GM21390 (cell line): ENCODE data around the gene FOXO3.

Experiments
- ATAC-seq: cut with Tn5 transposase; IDR thresholded peaks from one replicate; pipeline ENCODE4 v1.9.1; 2021; ENCODE audit not compliant: unreplicated experiment

FOXO3 gene

DNA sequence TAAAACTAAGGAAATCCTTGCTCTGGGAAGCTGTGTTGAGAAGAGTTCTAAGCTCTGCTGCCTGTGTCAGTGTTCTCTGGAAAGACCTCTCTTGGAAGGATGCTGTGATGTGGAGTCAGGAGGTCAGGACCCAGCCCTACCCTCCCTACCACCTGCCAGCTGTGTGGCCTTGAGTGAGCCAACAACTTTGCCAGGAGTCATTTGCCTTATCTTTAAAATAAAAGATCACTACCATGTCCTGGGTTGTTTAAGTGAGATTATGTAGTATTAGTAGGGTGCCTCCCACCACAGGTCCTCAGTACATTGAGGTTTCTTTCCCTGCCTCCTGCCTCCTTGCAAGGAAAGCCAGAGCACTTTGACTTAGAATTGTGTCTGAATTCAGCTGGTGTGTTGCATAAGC lies 64.9 kb downstream of the FOXO3 start:
- no peak for ATAC-seq

DNA sequence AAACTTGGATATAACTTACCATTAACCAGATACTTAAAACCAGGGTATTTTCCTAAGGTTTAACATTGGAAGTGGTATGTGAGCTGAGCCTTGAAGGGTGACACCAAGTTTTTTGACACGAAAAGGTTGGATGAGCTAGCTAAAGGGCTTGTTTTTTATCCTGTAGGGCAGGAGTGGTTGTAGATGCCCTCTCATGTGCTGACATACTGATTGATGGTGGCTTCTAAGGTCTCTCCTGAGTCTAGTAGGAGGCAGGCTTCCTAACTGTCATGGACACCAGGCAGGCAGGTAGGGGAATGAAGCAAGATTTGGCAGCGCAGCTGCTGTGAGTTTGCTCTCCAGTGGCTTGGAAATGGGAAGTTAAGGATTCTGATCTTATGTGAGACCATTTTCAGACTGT lies 66.1 kb downstream of the FOXO3 start:
- no peak for ATAC-seq

DNA sequence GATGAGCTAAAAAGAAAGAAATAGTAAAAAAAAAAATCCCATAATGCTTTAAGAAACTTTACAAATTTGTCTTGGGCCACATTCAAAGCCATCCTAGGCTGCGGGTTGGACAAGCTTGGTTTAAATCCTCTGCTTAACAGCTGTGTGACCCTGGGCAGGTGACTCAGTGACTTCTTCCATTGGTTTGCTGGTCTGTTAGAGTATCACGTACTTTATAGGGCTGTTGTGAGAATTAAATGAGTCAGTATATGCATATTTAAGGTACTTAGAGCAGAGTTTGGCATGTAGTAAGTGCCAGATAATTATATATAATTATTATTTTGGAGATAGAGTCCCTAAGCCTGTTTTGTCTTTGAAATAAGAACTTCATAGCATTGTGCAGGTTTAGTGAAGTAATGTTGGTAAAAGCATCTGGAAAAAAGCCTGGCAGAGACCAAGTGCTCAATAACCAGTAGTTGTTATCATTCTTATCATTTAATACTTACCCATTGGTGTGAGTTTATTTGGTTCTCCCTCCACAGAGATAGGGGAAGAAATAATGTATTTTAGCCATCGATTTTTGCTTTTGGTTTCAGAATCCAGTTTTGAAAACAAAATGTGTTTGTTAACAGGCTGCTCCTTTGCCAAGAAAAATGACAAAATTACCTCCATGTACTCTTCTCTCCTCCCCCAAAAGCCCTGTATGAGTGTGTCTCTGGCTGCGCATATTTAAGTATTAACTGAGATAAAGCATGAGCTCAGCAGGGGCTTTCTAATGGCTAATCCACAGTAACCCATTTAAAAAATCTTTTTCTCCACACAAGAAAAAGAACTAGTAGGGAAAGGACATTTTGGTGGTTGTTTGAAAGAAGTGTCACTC lies 67.2 kb downstream of the FOXO3 start:
- no peak for ATAC-seq

DNA sequence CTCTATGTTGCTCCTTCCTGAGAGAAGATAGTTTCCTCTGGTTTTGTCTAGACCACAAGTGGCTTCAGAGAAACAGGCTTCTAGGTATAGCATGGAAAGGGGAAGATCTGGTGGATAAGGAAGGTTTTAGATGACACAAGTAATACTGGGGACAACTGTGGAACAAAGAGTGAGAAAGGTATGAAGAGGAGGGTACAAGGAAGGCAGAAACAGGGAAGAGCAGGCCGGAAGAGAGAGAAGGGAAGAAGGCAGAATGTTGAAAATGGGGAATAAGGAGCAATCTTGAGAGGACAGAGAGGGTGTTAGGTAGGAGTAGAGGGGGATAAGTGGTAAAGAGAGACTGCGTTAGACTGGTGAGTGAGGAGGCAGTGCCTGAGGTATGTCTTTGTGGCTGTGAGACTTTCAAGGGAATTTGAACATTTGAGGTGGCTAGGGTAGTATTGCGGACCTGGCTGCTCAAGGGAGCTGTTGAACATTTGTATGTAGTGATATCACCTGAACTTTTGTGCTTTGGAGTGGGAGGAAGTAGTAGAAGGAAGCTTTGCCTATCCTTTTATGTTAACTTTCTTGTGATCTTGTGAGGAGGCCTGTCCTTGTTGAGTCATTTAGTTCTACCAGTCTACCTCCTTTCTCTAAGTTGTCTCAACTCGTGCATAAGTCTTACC lies 69.5 kb downstream of the FOXO3 start:
- no peak for ATAC-seq

DNA sequence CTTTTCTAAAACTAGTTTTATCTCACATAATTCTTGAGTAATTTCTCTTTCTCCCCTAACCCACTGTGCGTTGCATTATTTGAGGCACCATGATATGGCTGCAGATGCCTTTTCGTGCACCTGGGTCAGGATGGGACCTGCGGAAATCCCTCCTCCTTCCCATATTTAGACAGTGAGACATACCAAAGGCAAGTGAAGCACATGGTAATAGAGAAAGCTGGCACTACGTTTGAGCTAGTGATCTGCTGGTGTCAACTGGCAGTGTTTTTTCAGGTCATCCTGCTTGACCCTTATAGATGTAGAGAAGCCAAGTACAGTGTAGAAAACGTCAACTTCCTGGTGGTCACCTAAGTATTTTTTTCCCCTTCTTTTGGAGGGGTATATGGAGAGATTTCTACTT lies 71.7 kb downstream of the FOXO3 start:
- ATAC-seq, result no peak

DNA sequence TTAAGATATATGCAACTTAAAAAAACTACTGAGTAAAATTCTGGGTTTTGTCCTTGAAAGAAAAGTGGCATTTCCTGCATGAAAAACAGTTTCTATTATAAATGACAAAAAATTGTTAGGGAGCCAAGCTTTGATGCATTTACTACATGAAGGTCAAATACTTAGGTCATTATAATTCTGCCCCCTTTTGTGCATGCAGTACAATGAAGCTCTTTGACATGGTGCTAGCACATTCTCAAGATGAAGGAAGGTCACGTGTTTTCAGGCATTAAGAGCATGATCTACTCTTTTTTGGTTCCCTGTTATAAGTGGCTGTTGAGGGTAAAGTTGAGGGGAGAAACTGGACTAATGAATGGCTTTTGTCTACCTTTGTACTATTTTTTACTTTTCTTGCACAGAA lies 72.7 kb downstream of the FOXO3 start:
- no peak for ATAC-seq

DNA sequence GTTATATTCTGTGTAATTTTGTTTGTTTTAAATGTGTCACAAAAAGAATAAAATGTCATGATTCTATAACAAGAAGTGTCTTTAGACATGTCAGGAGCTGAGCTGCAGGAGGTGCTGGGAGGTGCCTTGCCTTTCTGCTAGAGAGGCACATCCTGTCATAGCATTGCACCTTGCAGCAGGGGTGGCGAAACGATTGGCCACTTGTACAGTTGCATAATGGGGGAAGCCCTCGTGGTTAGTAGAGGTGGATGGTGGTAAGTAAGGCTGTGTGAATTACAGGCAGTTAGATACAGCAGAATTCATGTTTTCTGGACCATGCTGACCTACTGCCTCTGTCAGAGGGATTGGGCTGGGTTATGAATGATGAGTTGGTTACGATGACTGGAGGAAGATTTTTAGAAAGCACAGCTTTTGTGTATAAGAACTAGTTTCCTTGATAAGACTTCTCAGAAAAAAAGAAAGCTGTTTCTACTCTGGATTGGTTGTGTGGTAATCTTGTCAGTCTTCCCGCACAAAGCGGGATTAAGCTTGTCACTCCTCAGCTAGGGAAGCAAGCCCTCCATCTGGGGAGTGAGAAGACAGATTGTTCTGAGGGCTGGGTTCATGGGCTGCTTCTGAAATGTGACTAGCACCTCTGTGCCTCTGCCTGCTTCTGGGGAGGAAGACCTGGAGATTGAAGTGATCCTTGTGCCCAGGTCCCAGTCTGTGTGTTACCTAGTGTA lies 74.9 kb downstream of the FOXO3 start:
- ATAC-seq, result no peak

DNA sequence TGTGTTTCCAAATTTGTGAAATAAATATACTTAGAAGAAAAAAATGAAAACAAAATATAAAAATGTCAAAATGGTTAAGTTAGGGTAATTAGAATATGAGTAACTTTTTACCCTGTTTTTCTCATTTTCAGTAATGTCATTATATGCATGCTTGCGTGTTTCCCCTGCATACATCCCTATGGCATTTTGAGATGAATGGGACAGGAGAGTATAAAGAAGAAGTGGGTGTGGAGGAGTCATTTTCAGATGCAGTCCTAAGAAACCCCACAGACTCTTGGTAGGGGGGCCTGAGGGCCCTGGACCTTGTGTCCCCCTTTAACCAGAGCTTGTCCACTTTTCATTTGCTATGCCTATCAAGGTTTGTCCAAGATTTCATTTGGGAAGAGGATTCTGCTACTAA lies 77.2 kb downstream of the FOXO3 start:
- no peak for ATAC-seq

DNA sequence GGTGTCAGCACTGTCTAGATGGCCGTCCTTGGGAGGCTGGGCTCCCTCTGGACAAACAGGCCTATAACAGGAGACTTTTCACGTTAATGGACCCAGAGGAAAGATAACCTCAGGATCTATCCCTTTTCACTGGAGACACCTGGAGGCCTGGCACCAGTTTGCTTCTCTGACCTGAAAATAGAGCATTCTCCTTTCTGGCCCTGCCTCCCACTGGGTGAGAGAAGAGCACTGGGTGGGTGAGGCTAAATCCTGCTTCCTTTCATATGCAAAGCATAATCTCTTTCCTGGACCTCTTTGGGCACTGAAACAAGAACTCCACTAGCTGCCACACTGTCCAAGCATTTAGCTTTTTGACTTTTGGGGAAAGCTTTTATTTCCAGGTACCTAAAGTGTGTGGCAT lies 78.3 kb downstream of the FOXO3 start:
- no peak for ATAC-seq

DNA sequence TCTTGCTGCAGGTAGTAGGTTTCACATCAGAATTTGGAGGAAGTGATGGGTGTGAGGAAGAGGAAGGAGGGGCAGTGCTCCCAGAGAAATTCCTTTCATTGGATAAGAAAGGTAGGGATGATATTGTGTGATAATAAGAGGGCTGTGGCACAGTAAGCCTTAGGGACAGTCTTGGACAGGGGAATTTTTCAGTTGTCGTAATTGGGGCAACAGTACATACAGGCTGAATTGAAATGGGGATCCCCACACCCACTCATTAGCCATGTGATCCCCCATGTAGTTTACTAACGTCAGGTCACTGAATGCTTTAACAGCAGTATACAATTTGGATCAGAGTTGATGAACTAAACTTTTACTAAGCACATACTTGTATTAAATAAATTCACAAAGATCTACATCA lies 79.4 kb downstream of the FOXO3 start:
- ATAC-seq, result no peak

DNA sequence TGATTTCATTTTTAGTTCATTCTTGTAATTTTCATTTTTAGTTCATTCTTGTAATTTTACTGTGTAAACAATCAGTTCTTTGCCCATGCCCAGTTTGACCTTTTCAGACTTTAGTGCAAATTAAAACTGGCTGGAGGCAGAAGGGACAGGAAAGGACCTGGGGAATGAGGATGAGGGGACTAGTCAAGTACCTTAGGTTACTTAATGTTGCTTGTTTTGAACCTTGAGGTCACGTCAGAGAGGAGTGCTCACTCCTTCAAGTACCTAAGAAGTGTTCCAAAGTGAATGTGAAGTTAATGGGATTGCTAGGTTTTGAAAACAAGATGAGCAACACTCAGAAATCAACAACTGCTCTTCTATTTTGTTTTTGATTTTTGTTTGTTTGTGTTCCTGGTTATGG lies 82.5 kb downstream of the FOXO3 start:
- no peak for ATAC-seq

DNA sequence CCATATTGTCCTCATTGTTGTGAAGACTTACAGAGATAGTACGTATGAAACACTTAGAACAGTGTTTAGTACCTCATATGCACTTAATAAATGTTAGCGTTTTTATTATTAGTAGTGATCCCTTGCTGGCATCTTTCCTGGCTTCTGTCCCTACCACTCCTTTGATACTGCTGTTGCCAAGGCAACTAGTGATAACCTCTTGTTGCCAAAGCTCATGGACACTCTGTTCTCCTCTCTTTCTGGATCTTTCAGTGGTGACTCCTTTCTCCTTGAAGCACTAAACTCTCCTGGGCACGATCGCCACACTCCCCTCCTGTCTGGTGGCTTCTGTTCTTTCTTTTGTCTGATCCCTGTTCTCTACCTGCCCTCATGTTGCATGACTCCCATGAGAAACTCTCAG lies 83.5 kb downstream of the FOXO3 start:
- no peak for ATAC-seq

DNA sequence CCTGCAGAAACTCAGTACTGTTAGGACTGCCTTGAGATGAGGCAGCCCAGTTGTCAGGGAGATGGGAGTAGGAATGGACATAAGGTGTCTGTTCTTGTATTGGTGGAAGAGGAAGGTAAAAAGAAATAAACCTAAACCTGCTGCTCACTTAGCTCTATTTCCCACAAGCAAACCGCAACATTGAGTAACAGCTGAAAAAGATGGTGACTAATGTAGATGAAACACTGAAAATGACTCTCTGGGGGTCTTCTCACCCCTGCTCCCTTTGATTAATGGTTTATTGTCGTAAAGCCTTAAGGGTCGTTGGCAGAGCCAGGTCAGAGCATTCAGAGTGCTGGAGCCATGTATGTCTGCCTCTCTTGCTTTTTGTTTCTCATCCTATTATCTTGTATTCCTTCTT lies 87.5 kb downstream of the FOXO3 start:
- no peak for ATAC-seq

DNA sequence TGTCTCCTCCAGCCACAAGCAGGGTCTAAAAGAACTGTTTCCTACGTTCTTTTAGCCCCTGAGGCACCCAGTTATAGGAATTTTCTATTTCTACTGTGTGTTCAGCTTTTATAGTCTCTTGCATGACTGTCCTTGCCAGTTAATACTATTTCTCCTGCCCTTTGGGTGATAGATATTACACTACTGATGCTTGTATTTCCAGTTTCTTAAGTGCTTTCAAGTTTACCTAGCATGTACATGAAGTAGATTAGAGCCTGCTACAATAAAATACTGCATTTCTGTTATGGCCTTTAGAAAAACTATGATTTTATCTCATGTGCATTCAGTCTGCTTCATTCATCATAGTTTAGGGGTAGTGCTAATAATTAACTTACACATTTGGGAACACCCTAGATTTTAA lies 89.6 kb downstream of the FOXO3 start:
- no peak for ATAC-seq

DNA sequence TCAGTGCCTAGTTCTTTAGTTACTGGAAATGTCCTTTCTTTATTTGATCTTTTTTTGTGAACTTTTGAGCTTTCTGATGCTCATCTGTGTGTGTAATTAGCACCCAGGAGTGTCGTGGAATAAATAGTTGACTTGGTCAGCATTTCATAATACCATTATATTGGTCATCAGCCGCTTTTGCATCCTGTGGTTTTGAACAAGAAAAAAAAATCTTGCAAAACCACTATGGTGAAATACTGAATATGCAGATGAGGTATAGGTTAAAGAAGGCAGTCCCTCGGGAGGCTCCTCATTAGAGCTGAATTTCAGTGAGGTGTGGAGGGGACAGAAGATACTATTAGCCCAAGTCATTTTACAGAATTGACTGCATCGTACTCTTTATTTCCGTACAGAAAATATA lies 90.1 kb downstream of the FOXO3 start:
- no peak for ATAC-seq

DNA sequence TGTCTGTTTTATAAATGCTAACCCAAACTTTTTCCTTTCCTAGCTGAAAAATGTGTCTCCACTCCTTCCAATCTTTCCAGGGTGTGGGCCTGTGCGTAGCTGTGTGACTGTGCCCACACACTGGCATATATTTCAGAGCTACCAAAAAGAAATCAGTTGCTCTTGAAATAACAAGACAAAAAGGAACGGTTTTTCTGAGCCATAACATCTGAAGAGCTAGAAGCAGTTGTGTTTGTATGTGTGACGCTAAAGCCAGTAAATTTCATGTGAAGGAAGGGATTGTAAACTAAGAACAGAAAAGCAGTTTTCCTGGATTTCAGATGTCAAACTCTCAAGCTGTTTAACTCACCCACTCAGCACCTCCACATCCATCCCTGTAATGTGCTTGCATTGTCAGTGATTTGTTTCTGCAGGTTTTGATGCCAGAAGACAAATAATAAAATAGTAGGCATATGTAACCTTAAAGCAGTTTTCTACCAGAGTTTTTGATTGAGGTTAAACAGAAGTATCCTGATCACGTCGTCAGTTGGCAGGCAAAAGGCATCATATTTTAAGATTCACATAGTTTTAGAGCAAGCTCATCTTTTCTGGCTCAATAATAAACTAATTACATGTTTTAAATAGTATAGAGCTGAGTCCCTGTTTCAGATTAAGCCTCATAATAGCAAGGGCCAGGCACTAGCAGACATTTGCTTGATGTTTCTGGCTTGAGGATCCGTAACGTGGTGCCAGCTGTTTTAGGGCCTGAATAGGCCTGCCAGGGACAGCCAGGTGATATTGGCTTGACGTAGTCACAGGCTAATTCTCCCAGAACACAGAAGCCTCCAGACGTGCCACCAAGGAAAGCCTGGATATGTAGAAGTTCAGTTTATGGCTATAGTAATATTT lies 90.9 kb downstream of the FOXO3 start:
- no peak for ATAC-seq

DNA sequence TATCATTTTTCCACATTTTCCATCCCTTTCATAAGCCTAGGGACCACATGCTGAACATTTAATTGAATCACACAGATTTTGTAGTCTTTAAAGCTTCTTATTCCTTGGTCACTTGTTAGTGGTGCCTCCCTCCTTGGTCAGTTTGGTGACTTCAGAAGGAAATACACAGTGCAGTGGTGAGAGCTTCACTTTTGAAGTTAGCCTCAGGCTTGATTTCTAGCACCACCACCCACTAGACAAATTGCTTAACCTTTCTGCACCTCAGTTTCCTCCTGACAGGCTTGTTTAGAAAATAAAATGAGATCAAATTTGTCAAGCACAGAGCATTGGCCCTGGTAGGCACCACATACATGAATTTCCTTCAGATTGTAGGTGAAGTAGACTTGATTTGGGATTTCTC lies 91.7 kb downstream of the FOXO3 start:
- ATAC-seq, result no peak

DNA sequence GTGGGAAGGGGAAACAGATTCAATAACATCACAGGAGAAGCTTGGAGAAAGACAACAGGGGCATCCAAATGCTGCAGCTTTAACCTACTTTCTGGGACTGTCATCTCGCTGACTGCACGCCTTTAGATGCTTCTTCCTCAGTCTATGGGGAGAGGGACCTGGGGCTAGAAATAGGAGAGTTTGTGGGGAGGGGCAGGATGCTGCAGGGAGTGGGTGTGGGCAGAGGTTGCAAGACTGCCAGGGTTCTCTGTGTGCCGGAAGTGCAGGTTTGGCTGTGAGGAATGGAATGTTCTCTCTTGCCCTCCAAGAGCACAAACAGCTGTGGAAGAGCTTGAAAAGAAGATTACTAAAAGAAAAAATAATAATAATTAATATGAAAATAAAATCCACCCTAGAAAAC lies 93.2 kb downstream of the FOXO3 start:
- no peak for ATAC-seq

DNA sequence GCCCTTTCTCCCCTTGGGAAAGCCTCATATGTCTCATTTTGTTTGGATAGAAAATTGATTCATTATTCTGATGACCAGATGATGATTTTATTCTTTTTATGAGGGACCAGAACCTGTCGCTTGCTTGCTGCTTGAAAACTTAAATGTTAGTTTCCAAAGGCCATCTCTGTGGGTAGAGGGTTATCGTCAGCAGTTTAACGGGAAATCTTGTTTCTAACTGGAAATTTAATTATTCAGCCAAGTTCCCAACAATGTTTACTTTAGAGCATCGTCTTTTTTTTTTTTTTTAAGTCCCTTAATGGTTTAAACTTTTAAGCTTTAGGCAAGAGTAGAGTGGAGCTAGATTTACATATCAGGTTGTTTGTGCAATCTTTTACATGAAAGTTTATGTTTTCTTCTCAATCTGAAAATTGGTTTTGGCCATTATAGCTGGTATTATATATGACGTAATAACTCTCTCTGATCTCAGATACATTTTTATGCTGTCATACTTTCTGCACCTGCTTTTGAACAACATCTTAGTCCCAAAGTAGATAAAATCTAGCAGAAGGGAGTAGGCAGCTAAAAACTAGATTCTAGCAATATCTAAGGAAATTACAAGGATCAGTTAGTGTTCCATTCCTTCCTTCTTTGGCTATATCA lies 93.9 kb downstream of the FOXO3 start:
- no peak for ATAC-seq

DNA sequence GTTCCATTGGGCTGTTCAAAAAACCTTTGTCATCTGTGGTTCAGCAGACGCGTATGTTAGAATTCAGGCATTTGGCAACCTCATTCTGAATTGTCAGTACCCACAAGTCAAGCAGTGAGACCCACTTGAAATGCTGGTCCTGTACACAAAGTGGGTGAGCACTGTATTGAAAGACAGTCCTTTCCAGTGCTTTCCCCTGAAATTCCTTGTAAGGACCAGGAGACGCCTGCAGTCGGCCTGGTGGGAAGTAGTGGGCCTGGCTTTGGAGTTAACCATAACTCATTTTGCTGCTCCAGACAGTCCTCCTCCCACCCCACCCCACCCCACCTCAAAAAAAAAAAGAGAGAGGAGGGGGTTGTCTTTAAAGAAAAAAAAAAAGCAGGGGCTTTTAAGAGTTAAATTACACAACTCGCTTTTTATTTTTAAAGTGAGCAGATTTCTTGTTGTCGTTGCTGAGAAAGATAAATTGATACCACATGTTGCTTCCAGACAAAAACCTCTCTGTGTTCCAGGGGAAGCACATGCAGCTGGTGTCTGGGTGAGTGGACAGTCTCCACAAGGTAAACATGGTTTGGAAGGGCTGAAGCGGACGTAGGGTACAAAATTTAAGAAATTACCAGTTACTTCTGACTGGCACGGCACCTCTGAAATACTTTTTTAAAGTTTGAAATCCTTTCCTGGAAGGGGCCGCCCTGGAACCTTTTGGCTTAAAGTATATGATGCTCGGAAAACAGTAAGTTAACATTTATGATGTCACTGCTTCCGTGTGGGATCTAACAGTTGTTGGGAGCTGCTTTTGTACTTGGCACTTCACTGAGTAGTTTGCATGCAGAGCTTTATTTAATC lies 95.3 kb downstream of the FOXO3 start:
- no peak for ATAC-seq
